ENCODE results near the gene CLEC18A. TPM values are rescaled to one million over a fixed set of nuclear protein-coding genes. Genes with fewer than 3 reads are reported as not detected.
A peak's percentile ranks its signal among the peaks of the same experiment; 100 is the strongest.

The CLEC18A gene
- 0.13 and 0.22 TPM in 2 replicates for total RNA-seq

GRCh38 chr16:69951017-69951671 is at the start of gene CLEC18A:
Gene CLEC18A, plus strand, starts transcription at chr16:69951334. Its CDS starts 33 bp downstream, at chr16:69951367.

Small RNAs within 50 kb of the gene (small RNA-seq; reads per million reads assigned to genes)
- gene AC026468.1, result not detected
- gene MIR140, result 409 reads per million, percentile 99 among the genes with 10 or more reads in this experiment

Other genes with a start within 250 kb of the CLEC18A start
- 675 and 727 TPM in 2 replicates for gene NQO1, start 224.8 kb upstream of the CLEC18A start, total RNA-seq
- gene NOB1, start 196.4 kb upstream of the CLEC18A start, total RNA-seq, result 43.2 and 48.4 TPM in 2 replicates
- gene WWP2, start 189.0 kb upstream of the CLEC18A start, total RNA-seq, result 36.3 and 36.7 TPM in 2 replicates
- gene PDPR, start 163.0 kb downstream of the CLEC18A start, total RNA-seq, result 24.9 and 26.5 TPM in 2 replicates
- gene CLEC18C, start 222.5 kb downstream of the CLEC18A start, total RNA-seq, result not detected in 2 replicates

Measured in thoracic aorta endothelial cell (primary cell).